PC-9 (cell line): ENCODE measurements around the gene TBC1D5. TPM values are rescaled to one million over a fixed set of nuclear protein-coding genes. Genes with fewer than 3 reads are reported as not detected.
A peak's percentile ranks its signal among the peaks of the same experiment; 100 is the strongest.

Experiments
- BruUV-seq: library from RNA; stranded (reverse); fragments of 400-500 nt; replicated peaks from 2 replicates; lab custom pipeline; 2021; lab: Mats Ljungman, UMichigan
- CTCF ChIA-PET: fragments of 300-600 bp; sonication (Branson Sonifier 250); formaldehyde crosslinking; loops from one replicate; lab custom pipeline; 2022; ENCODE audit warnings: antibody characterized with exemption; lab: Charles Lee
- POLR2A ChIA-PET: fragments of 300-600 bp; sonication (Branson Sonifier 250); formaldehyde crosslinking; loops from one replicate; lab custom pipeline; 2022; ENCODE audit warnings: antibody characterized with exemption; ENCODE audit not compliant: unreplicated experiment; lab: Charles Lee
- DNase-seq, 2 experiments: peaks; one replicate each; pipeline versions ENCODE4 v3.0.0 to v3.0.0-alpha.2; 2015 to 2022; ENCODE audit warnings: mixed read lengths in 1 of 2
- H2AFZ ChIP-seq: fragments of 200-600 bp; sonication (generic); 2 replicates; pipeline ENCODE4 v1.8.1; 2017; ENCODE audit warnings: antibody characterized with exemption
- H3F3A ChIP-seq: fragments of 200-600 bp; sonication (generic); 2 replicates; pipeline ENCODE4 v1.8.1; 2017; ENCODE audit warnings: antibody characterized with exemption, mild to moderate bottlenecking, low read depth; ENCODE audit not compliant: insufficient read depth
- H3K27ac ChIP-seq: fragments of 200-600 bp; sonication (generic); 2 replicates; pipeline ENCODE4 v1.6.1; 2016; ENCODE audit warnings: mixed run types
- H3K27me3 ChIP-seq: fragments of 200-600 bp; sonication (generic); 2 replicates; pipeline ENCODE4 v1.6.1; 2016; ENCODE audit warnings: low read depth, mixed run types; ENCODE audit not compliant: insufficient read depth
- H3K36me3 ChIP-seq: fragments of 200-600 bp; sonication (generic); 2 replicates; pipeline ENCODE4 v1.6.1; 2016; ENCODE audit warnings: low read depth, mixed run types
- H3K4me1 ChIP-seq: fragments of 200-600 bp; sonication (generic); replicated peaks from 2 replicates; pipeline ENCODE4 v1.6.1; 2016; ENCODE audit warnings: mixed run types; ENCODE audit not compliant: insufficient read depth
- H3K4me2 ChIP-seq: fragments of 200-600 bp; sonication (generic); 2 replicates; pipeline ENCODE4 v1.6.1; 2017; ENCODE audit warnings: mixed run types
- H3K4me3 ChIP-seq: fragments of 200-600 bp; sonication (generic); 2 replicates; pipeline ENCODE4 v1.6.1; 2016; ENCODE audit warnings: mixed run types
- H3K79me2 ChIP-seq: fragments of 200-600 bp; sonication (generic); 2 replicates; pipeline ENCODE4 v1.6.1; 2017; ENCODE audit warnings: low read depth, mixed run types
- H3K9me2 ChIP-seq: fragments of 200-600 bp; sonication (generic); 2 replicates; pipeline ENCODE4 v1.8.1; 2017; ENCODE audit warnings: mild to moderate bottlenecking; ENCODE audit not compliant: insufficient read depth
- H3K9me3 ChIP-seq: fragments of 200-600 bp; sonication (generic); 2 replicates; pipeline ENCODE4 v1.8.1; 2016; ENCODE audit warnings: low read depth; ENCODE audit not compliant: insufficient read depth
- H4K20me1 ChIP-seq: fragments of 200-600 bp; sonication (generic); 2 replicates; pipeline ENCODE4 v1.8.1; 2017; ENCODE audit not compliant: insufficient read depth
- CTCF ChIP-seq: fragments of 200-600 bp; sonication (generic); conservative IDR thresholded peaks from 2 replicates; pipeline ENCODE4 v1.6.1; 2017; ENCODE audit warnings: mixed run types, antibody characterized with exemption, mild to moderate bottlenecking, moderate library complexity
- EZH2 ChIP-seq: fragments of 200-600 bp; sonication (generic); IDR thresholded peaks from 2 replicates; pipeline ENCODE4 v1.8.0; 2017; ENCODE audit warnings: antibody characterized with exemption, low read depth
- intact Hi-C: fragments of 100-400 bp; cut with micrococcal nuclease; formaldehyde crosslinking; loops from one replicate; pipeline ENCODE4 v1.10.0; 2022; ENCODE audit not compliant: unreplicated experiment
- total RNA-seq: library from RNA; stranded (reverse); gene quantifications from 2 replicates; pipeline ENCODE4 v1.2.3, GENCODE V29; 2021

Gene TBC1D5
- total RNA-seq, 1 experiment from 2014 or later: 54.0 TPM

- no peak overlapping the region for H3K27ac ChIP-seq
- intact Hi-C loops: loop anchor here (10.0 kb wide), 1 partner anchor 191 kb away; no protein-coding TSS in a partner anchor
- POLR2A ChIA-PET: no interaction called here
Observed at GRCh38 chr3:17643691-17644090, 98.7 kb downstream of the TBC1D5 start.

DNA sequence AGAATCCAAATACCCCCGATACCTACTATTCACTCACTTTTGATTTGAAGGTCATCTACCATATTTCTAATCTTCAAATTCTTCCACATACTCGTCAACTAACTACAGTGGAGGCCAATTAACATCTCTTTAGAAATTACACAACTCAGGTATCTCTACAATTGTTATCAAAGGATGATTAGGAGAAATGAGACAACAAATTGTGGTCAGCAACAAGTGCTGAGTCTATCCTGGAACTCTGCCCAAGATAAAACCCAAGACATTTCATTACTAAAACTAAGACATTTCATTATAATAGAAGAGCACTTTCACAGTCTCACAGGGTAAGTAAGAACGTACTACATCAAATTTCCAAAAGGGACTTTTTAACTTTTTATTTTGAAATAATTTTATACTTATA, 100.0 kb downstream of the TBC1D5 start:
- no peaks in the 10 kb centered on the region for H3K27me3 ChIP-seq
- peaks cover 31% of the 10 kb centered on the region for H3K4me1 ChIP-seq
- H2AFZ ChIP-seq: no peak overlapping the region
- no TSS peak for BruUV-seq
- intact Hi-C loops: loop anchor here (10.0 kb wide), 1 partner anchor 192 kb away; no protein-coding TSS in a partner anchor
- H3K4me3 ChIP-seq: no peak overlapping the region
- no peak overlapping the region for H3K4me2 ChIP-seq
- CTCF ChIA-PET: no interaction called here
- peaks cover 5% of the 10 kb centered on the region for H3K79me2 ChIP-seq
- peaks cover 16% of the 10 kb centered on the region for H3F3A ChIP-seq
- H3K36me3 ChIP-seq: no peaks in the 10 kb centered on the region
- peaks cover 4% of the 10 kb centered on the region; the same call in 1 of the 2 replicates for H3K9me3 ChIP-seq
- POLR2A ChIA-PET: no interaction called here
- no peaks in the 10 kb centered on the region for H4K20me1 ChIP-seq
- no peaks in the 10 kb centered on the region for H3K9me2 ChIP-seq
- H3K27ac ChIP-seq: no peak overlapping the region
- TF ChIP-seq CTCF (no peak), EZH2 (no peak)
- DNase-seq: no peak

More at GRCh38 chr3:17643691-17644090, 98.7 kb downstream of the TBC1D5 start:
- H2AFZ ChIP-seq: no peak overlapping the region
- no peak overlapping the region for H3K4me3 ChIP-seq
- peaks cover 16% of the 10 kb centered on the region for H3F3A ChIP-seq
- no peaks in the 10 kb centered on the region for H3K9me2 ChIP-seq
- no peaks in the 10 kb centered on the region for H3K36me3 ChIP-seq
- H3K4me2 ChIP-seq: no peak overlapping the region
- no peaks in the 10 kb centered on the region for H3K27me3 ChIP-seq
- peaks cover 4% of the 10 kb centered on the region; the same call in 1 of the 2 replicates for H3K9me3 ChIP-seq
- no peaks in the 10 kb centered on the region; the same call in 1 of the 2 replicates for H3K79me2 ChIP-seq
- peaks cover 24% of the 10 kb centered on the region for H3K4me1 ChIP-seq
- DNase-seq: no peak
- H4K20me1 ChIP-seq: no peaks in the 10 kb centered on the region
- TF ChIP-seq CTCF (no peak), EZH2 (no peak)
- BruUV-seq: no TSS peak
- CTCF ChIA-PET: no interaction called here

- H2AFZ ChIP-seq: no peak overlapping the region
- H3F3A ChIP-seq: peaks cover 23% of the 10 kb centered on the region
- no TSS peak for BruUV-seq
- peaks cover 5% of the 10 kb centered on the region for H3K79me2 ChIP-seq
- no peaks in the 10 kb centered on the region for H4K20me1 ChIP-seq
- DNase-seq: no peak
- H3K27ac ChIP-seq: peak overlapping the region; percentile 91
- peaks cover 39% of the 10 kb centered on the region for H3K4me1 ChIP-seq
- no peaks in the 10 kb centered on the region for H3K36me3 ChIP-seq
- CTCF ChIA-PET: no interaction called here
- intact Hi-C loops: loop anchor here (10.0 kb wide), 1 partner anchor 194 kb away; no protein-coding TSS in a partner anchor
- no peak overlapping the region for H3K4me3 ChIP-seq
- H3K9me2 ChIP-seq: no peaks in the 10 kb centered on the region
- peaks cover 4% of the 10 kb centered on the region; the same call in 1 of the 2 replicates for H3K9me3 ChIP-seq
- TF ChIP-seq EZH2: no peak
- no peak for TF ChIP-seq CTCF
- no peaks in the 10 kb centered on the region for H3K27me3 ChIP-seq
- POLR2A ChIA-PET: interaction anchor here (0.7 kb wide), 2 partner anchors 28 to 653 kb away, joined by 6 to 7 read pairs; no protein-coding TSS in a partner anchor
- H3K4me2 ChIP-seq: no peak overlapping the region
Observed at GRCh38 chr3:17640466-17640865, 102.0 kb downstream of the TBC1D5 start.
